ENCODE results near the gene GCC2.

GCC2 gene

GRCh38 chr2:108441712-108442111, 7.3 kb upstream of the GCC2 start:
- no peak for TF ChIP-seq CTCF (IDR thresholded peaks at IDR 0.05; ENCODE audit: borderline replicate concordance, control extremely low read depth, extremely low read depth, insufficient read depth, missing control alignments)
- in situ Hi-C loops (cut with MboI; ENCODE audit: low sequenced_read_pairs, unreplicated experiment), result no loop called here
- no peak for DNase-seq (ENCODE audit: low spot score)

- no peak for TF ChIP-seq CTCF (IDR thresholded peaks at IDR 0.05; ENCODE audit: borderline replicate concordance, control extremely low read depth, extremely low read depth, insufficient read depth, missing control alignments)
- in situ Hi-C loops (cut with MboI; ENCODE audit: low sequenced_read_pairs, unreplicated experiment), result no loop called here
- DNase-seq (ENCODE audit: low spot score), result no peak
These were observed 3.8 kb upstream of the GCC2 start for GRCh38 chr2:108444941-108445840.

GRCh38 chr2:108446703-108447102, 2.3 kb upstream of the GCC2 start:
- in situ Hi-C loops (cut with MboI; ENCODE audit: low sequenced_read_pairs, unreplicated experiment), result no loop called here
- no peak for DNase-seq (ENCODE audit: low spot score)
- no peak for TF ChIP-seq CTCF (IDR thresholded peaks at IDR 0.05; ENCODE audit: borderline replicate concordance, control extremely low read depth, extremely low read depth, insufficient read depth, missing control alignments)

- no peak for DNase-seq (ENCODE audit: low spot score)
- in situ Hi-C loops (cut with MboI; ENCODE audit: low sequenced_read_pairs, unreplicated experiment), result no loop called here
- no peak for TF ChIP-seq CTCF (IDR thresholded peaks at IDR 0.05; ENCODE audit: borderline replicate concordance, control extremely low read depth, extremely low read depth, insufficient read depth, missing control alignments)
These were observed 894 bp upstream of the GCC2 start for GRCh38 chr2:108447947-108448677.

- TF ChIP-seq CTCF (IDR thresholded peaks at IDR 0.05; ENCODE audit: borderline replicate concordance, control extremely low read depth, extremely low read depth, insufficient read depth, missing control alignments), result no peak
- in situ Hi-C loops (cut with MboI; ENCODE audit: low sequenced_read_pairs, unreplicated experiment), result no loop called here
- DNase-seq (ENCODE audit: low spot score), result peak; percentile 45
These were observed 564 bp downstream of the GCC2 start for GRCh38 chr2:108449410-108450130.

- DNase-seq (ENCODE audit: low spot score), result no peak
- in situ Hi-C loops (cut with MboI; ENCODE audit: low sequenced_read_pairs, unreplicated experiment), result no loop called here
- TF ChIP-seq CTCF (IDR thresholded peaks at IDR 0.05; ENCODE audit: borderline replicate concordance, control extremely low read depth, extremely low read depth, insufficient read depth, missing control alignments), result no peak
These were observed 1.9 kb downstream of the GCC2 start for GRCh38 chr2:108450863-108451262.

Data from GM13976 (cell line).